ENCODE data around the gene RAB31. TPM values are rescaled to one million over a fixed set of nuclear protein-coding genes. Genes with fewer than 3 reads are reported as not detected.

Gene RAB31
- total and polyA plus RNA-seq, 5 experiments from 2014 or later, result 0.74 to 2.2 (median 1.3) TPM

GRCh38 chr18:9817725-9818422 is 109.8 kb downstream of the RAB31 start:
- no peak overlapping the region for H3K4me3 Mint-ChIP-seq
- H3K4me1 Mint-ChIP-seq, result no peaks in the 10 kb centered on the region
- DNase-seq, result no peak
- peaks cover 0 to 10% (median 6%) of the 10 kb centered on the region in 5 donors for H3K27me3 Mint-ChIP-seq
- POLR2A ChIA-PET, result no interaction called here
- peaks cover 5 to 20% (median 12%) of the 10 kb centered on the region in 9 donors for H3K9me3 Mint-ChIP-seq
- no peak for ATAC-seq
- H3K27ac Mint-ChIP-seq, result no peak overlapping the region
- peaks cover 0 to 17% (median 0%) of the 10 kb centered on the region in 3 donors for H3K36me3 Mint-ChIP-seq

- ATAC-seq, result no peak
- no peaks in the 10 kb centered on the region for H3K4me1 Mint-ChIP-seq
- H3K27ac Mint-ChIP-seq, result no peak overlapping the region
- POLR2A ChIA-PET, result no interaction called here
- peaks cover 5 to 20% (median 12%) of the 10 kb centered on the region in 9 donors for H3K9me3 Mint-ChIP-seq
- DNase-seq, result no peak
- peaks cover 0 to 10% (median 4%) of the 10 kb centered on the region in 5 donors for H3K27me3 Mint-ChIP-seq
- no peak overlapping the region for H3K4me3 Mint-ChIP-seq
- H3K36me3 Mint-ChIP-seq, result peaks cover 0 to 17% (median 0%) of the 10 kb centered on the region in 3 donors
Observed at GRCh38 chr18:9818423-9818734, 110.3 kb downstream of the RAB31 start.

GRCh38 chr18:9820127-9820526 is 112.0 kb downstream of the RAB31 start:
- H3K4me3 Mint-ChIP-seq, result no peak overlapping the region
- peaks cover 0 to 17% (median 0%) of the 10 kb centered on the region in 3 donors for H3K36me3 Mint-ChIP-seq
- ATAC-seq (no peak), DNase-seq (no peak)
- no peaks in the 10 kb centered on the region for H3K4me1 Mint-ChIP-seq
- H3K27ac Mint-ChIP-seq, result no peak overlapping the region
- POLR2A ChIA-PET, result no interaction called here
- peaks cover 5 to 20% (median 12%) of the 10 kb centered on the region in 9 donors for H3K9me3 Mint-ChIP-seq
- H3K27me3 Mint-ChIP-seq, result peaks cover 0 to 10% (median 4%) of the 10 kb centered on the region in 5 donors

GRCh38 chr18:9820719-9821118 is 112.6 kb downstream of the RAB31 start:
- POLR2A ChIA-PET, result no interaction called here
- Mint-ChIP-seq H3K36me3 (peaks cover 0 to 17% (median 0%) of the 10 kb centered on the region in 3 donors), H3K27me3 (peaks cover 0 to 10% (median 4%) of the 10 kb centered on the region in 5 donors), H3K27ac (no peak overlapping the region), H3K4me3 (no peak overlapping the region), H3K9me3 (peaks cover 5 to 20% (median 12%) of the 10 kb centered on the region in 9 donors), H3K4me1 (peaks cover 0 to 5% (median 2%) of the 10 kb centered on the region in 4 donors)
- DNase-seq (no peak), ATAC-seq (no peak)

GRCh38 chr18:9822587-9823185 is 114.6 kb downstream of the RAB31 start:
- H3K36me3 Mint-ChIP-seq, result peaks cover 0 to 17% (median 0%) of the 10 kb centered on the region in 3 donors
- POLR2A ChIA-PET, result no interaction called here
- H3K4me3 Mint-ChIP-seq, result no peak overlapping the region
- peaks cover 5 to 20% (median 12%) of the 10 kb centered on the region in 9 donors for H3K9me3 Mint-ChIP-seq
- peaks cover 0 to 15% (median 10%) of the 10 kb centered on the region in 5 donors for H3K27me3 Mint-ChIP-seq
- H3K27ac Mint-ChIP-seq, result no peak overlapping the region
- peaks cover 0 to 13% (median 2%) of the 10 kb centered on the region in 4 donors for H3K4me1 Mint-ChIP-seq
- DNase-seq, result no peak
- ATAC-seq, result no peak

- Mint-ChIP-seq H3K4me1 (peaks cover 0 to 13% (median 2%) of the 10 kb centered on the region in 4 donors), H3K9me3 (peaks cover 0 to 13% (median 5%) of the 10 kb centered on the region in 9 donors)
Observed at GRCh38 chr18:9823805-9824473, 115.8 kb downstream of the RAB31 start.

GRCh38 chr18:9824474-9824832 is 116.4 kb downstream of the RAB31 start:
- H3K27ac Mint-ChIP-seq, result no peak overlapping the region
- peaks cover 0 to 2% (median 0%) of the 10 kb centered on the region in 3 donors for H3K36me3 Mint-ChIP-seq
- POLR2A ChIA-PET, result no interaction called here
- no peak for DNase-seq
- ATAC-seq, result no peak
- H3K9me3 Mint-ChIP-seq, result peaks cover 0 to 8% (median 2%) of the 10 kb centered on the region in 9 donors
- H3K4me1 Mint-ChIP-seq, result peaks cover 0 to 13% (median 2%) of the 10 kb centered on the region in 4 donors
- H3K27me3 Mint-ChIP-seq, result peaks cover 2 to 19% (median 6%) of the 10 kb centered on the region in 5 donors
- H3K4me3 Mint-ChIP-seq, result no peak overlapping the region

More at GRCh38 chr18:9823805-9824473, 115.8 kb downstream of the RAB31 start:
- Mint-ChIP-seq H3K27ac (no peak overlapping the region), H3K27me3 (peaks cover 4 to 19% (median 7%) of the 10 kb centered on the region in 5 donors), H3K36me3 (peaks cover 0 to 8% (median 0%) of the 10 kb centered on the region in 3 donors), H3K4me3 (no peak overlapping the region)
- POLR2A ChIA-PET, result no interaction called here
- ATAC-seq (no peak), DNase-seq (no peak)

- Mint-ChIP-seq H3K27me3 (peaks cover 2 to 19% (median 4%) of the 10 kb centered on the region in 5 donors), H3K9me3 (peaks cover 0 to 8% (median 0%) of the 10 kb centered on the region in 9 donors), H3K4me1 (peaks cover 0 to 13% (median 2%) of the 10 kb centered on the region in 4 donors), H3K36me3 (no peaks in the 10 kb centered on the region), H3K27ac (no peak overlapping the region), H3K4me3 (no peak overlapping the region)
- DNase-seq, result no peak
- POLR2A ChIA-PET, result no interaction called here
- ATAC-seq, result no peak
Observed at GRCh38 chr18:9824952-9825371, 116.9 kb downstream of the RAB31 start.

- Mint-ChIP-seq H3K27me3 (peaks cover 2 to 19% (median 4%) of the 10 kb centered on the region in 5 donors), H3K36me3 (no peaks in the 10 kb centered on the region), H3K27ac (no peak overlapping the region), H3K9me3 (peaks cover 0 to 8% (median 0%) of the 10 kb centered on the region in 9 donors), H3K4me1 (peaks cover 0 to 13% (median 2%) of the 10 kb centered on the region in 4 donors), H3K4me3 (no peak overlapping the region)
- ATAC-seq (no peak), DNase-seq (no peak)
- POLR2A ChIA-PET, result no interaction called here
Observed at GRCh38 chr18:9825571-9826073, 117.5 kb downstream of the RAB31 start.

- ATAC-seq (no peak), DNase-seq (no peak)
- Mint-ChIP-seq H3K9me3 (peaks cover 0 to 8% (median 0%) of the 10 kb centered on the region in 9 donors), H3K27ac (no peak overlapping the region), H3K27me3 (peaks cover 2 to 19% (median 4%) of the 10 kb centered on the region in 5 donors), H3K36me3 (no peaks in the 10 kb centered on the region), H3K4me1 (peaks cover 0 to 13% (median 2%) of the 10 kb centered on the region in 4 donors), H3K4me3 (no peak overlapping the region)
- POLR2A ChIA-PET, result no interaction called here
Observed at GRCh38 chr18:9826685-9827084, 118.6 kb downstream of the RAB31 start.

- H3K4me1 Mint-ChIP-seq, result peaks cover 0 to 13% (median 2%) of the 10 kb centered on the region in 4 donors
- H3K4me3 Mint-ChIP-seq, result no peak overlapping the region
- ATAC-seq, result no peak
- POLR2A ChIA-PET, result no interaction called here
- H3K36me3 Mint-ChIP-seq, result no peaks in the 10 kb centered on the region
- H3K9me3 Mint-ChIP-seq, result peaks cover 0 to 8% (median 0%) of the 10 kb centered on the region in 9 donors
- no peak for DNase-seq
- H3K27ac Mint-ChIP-seq, result no peak overlapping the region
- peaks cover 2 to 19% (median 4%) of the 10 kb centered on the region in 5 donors for H3K27me3 Mint-ChIP-seq
Observed at GRCh38 chr18:9827211-9827792, 119.2 kb downstream of the RAB31 start.

- Mint-ChIP-seq H3K36me3 (no peaks in the 10 kb centered on the region), H3K4me3 (no peak overlapping the region), H3K9me3 (peaks cover 0 to 8% (median 0%) of the 10 kb centered on the region in 9 donors), H3K27me3 (peaks cover 2 to 19% (median 4%) of the 10 kb centered on the region in 5 donors), H3K4me1 (peaks cover 0 to 13% (median 2%) of the 10 kb centered on the region in 4 donors), H3K27ac (no peak overlapping the region)
- ATAC-seq, result no peak
- DNase-seq, result no peak
- POLR2A ChIA-PET, result no interaction called here
Observed at GRCh38 chr18:9827793-9828505, 119.8 kb downstream of the RAB31 start.
